ENCODE results near the gene RBMS1. TPM values are rescaled to one million over a fixed set of nuclear protein-coding genes. Genes with fewer than 3 reads are reported as not detected.

RBMS1 gene
- total RNA-seq, 1 donor = 170 TPM

DNA sequence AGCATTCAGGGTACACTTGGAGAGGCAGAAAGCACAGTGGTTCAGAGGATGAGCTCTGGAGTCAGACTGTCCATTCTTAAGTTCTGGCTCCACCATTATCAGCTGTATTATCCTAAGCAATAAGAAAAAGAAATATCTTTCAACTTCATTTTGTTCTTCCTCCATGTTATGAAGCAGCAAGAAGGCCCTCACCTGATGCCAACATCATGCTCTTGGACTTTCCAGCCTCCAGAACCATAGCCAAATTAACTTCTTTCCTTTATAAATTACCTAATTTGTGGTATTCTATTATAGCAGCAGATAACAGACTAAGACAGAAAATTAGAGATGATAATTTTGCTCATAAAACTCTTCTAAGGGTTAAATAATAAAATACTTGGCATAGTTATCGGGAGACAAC, 137.1 kb downstream of the RBMS1 start:
- DNase-seq (ENCODE audit: low read depth) = no peak
- TF ChIP-seq, protein P1, sequence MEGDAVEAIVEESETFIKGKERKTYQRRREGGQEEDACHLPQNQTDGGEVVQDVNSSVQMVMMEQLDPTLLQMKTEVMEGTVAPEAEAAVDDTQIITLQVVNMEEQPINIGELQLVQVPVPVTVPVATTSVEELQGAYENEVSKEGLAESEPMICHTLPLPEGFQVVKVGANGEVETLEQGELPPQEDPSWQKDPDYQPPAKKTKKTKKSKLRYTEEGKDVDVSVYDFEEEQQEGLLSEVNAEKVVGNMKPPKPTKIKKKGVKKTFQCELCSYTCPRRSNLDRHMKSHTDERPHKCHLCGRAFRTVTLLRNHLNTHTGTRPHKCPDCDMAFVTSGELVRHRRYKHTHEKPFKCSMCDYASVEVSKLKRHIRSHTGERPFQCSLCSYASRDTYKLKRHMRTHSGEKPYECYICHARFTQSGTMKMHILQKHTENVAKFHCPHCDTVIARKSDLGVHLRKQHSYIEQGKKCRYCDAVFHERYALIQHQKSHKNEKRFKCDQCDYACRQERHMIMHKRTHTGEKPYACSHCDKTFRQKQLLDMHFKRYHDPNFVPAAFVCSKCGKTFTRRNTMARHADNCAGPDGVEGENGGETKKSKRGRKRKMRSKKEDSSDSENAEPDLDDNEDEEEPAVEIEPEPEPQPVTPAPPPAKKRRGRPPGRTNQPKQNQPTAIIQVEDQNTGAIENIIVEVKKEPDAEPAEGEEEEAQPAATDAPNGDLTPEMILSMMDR (IDR thresholded peaks at IDR 0.05; ENCODE audit: insufficient read depth, low read length) = no peak
- no peak overlapping the region for H3K4me3 ChIP-seq (ENCODE audit: low read depth, low read length)

DNA sequence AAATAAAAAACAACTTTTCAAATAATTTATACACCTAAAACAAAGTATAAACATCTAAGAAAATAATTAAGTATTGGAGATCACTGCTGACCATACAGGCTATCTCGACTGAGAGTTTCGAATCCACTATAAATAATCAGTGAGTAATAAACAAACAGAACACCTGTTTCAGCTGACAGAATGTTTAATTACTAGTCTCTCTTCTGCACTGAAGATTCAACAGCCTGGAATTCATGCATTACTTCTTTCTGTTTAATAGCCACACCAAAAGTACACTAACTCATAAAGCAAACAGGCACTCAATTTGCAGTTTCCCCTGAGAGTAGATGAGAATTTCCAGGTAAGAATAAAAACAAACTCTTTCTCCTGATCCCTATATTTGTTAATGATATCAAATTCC, 138.5 kb downstream of the RBMS1 start:
- TF ChIP-seq, protein P1 (IDR thresholded peaks at IDR 0.05; ENCODE audit: insufficient read depth, low read length) = no peak
- DNase-seq (ENCODE audit: low read depth) = no peak
- no peak overlapping the region for H3K4me3 ChIP-seq (ENCODE audit: low read depth, low read length)

GRCh38 chr2:160354677-160355076, 138.9 kb downstream of the RBMS1 start:
- no peak overlapping the region for H3K4me3 ChIP-seq (ENCODE audit: low read depth, low read length)
- DNase-seq (ENCODE audit: low read depth) = no peak
- TF ChIP-seq, protein P1 (IDR thresholded peaks at IDR 0.05; ENCODE audit: insufficient read depth, low read length) = no peak

- no peak overlapping the region for H3K4me3 ChIP-seq (ENCODE audit: low read depth, low read length)
- DNase-seq (ENCODE audit: low read depth) = no peak
- TF ChIP-seq, protein P1 (IDR thresholded peaks at IDR 0.05; ENCODE audit: insufficient read depth, low read length) = no peak
Observed at GRCh38 chr2:160353813-160354212, 139.8 kb downstream of the RBMS1 start.

DNA sequence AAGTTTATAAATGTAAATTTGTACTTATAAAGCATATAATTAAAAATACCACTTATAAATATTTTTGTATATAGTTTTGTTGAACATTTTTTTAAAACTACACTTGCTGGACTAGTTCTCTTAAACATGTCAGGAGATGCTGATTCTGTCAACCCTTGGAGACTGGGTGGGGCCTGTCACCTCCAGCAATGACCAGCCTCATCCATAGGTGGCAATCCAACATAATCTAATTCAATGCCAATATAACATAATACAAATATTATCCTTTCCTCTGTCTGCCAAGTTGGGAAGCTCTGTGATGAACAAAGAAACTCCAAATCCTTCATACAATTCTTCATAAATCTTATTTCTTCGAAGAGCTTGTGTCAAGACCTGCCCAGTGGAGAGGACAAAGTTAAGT, 140.4 kb downstream of the RBMS1 start:
- DNase-seq (ENCODE audit: low read depth) = no peak
- no peak overlapping the region for H3K4me3 ChIP-seq (ENCODE audit: low read depth, low read length)
- TF ChIP-seq, protein P1 (IDR thresholded peaks at IDR 0.05; ENCODE audit: insufficient read depth, low read length) = no peak

GRCh38 chr2:160352500-160352899, 141.1 kb downstream of the RBMS1 start:
- DNase-seq (ENCODE audit: low read depth) = peak; percentile 66
- H3K4me3 ChIP-seq (ENCODE audit: low read depth, low read length) = no peak overlapping the region
- TF ChIP-seq, protein P1 (IDR thresholded peaks at IDR 0.05; ENCODE audit: insufficient read depth, low read length) = no peak

DNA sequence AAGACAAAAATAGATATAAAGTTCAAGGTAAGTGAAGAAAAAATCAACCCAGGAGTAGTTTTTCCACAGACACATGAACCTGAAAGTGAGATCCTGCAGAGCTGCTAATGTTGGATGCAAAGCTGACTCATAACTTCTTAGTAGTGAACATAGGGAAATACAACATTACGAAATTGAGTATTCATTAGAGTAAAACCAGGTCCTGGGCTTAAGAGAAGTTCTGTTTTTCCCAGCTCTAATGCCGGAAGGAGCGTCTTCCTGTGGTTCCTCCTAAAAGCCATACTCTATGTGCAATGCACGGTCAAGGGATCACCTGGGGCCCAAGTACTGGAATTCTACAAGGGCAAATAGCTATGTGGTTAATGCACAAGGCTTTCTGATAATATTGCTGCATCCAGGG, 141.7 kb downstream of the RBMS1 start:
- H3K4me3 ChIP-seq (ENCODE audit: low read depth, low read length) = no peak overlapping the region
- DNase-seq (ENCODE audit: low read depth) = peak; percentile 75
- TF ChIP-seq, protein P1 (IDR thresholded peaks at IDR 0.05; ENCODE audit: insufficient read depth, low read length) = no peak

All from fibroblast of the aortic adventitia (primary cell).